Sigmoid colon (tissue), 7 donors: ENCODE data around the gene ANKS1A. TPM values are rescaled to one million over a fixed set of nuclear protein-coding genes. Genes with fewer than 3 reads are reported as not detected.
"Not testable (repeated sequence)": the region's sequence is repeated elsewhere in the genome, so short reads cannot be mapped to it uniquely, and the experiment has no call there.

ENCODE experiments used
- DNase-seq: peaks from one replicate; pipeline ENCODE4 v3.0.0-alpha.2; 2019
- H3K27ac ChIP-seq, 4 donors: fragments of 200-600 bp; sonication (generic); one replicate each; pipeline ENCODE4 v1.5.1; 2016 to 2019; ENCODE audit warnings: mild to moderate bottlenecking in 1 of 4
- H3K27me3 ChIP-seq, 3 donors: fragments of 200-600 bp; sonication (generic); one replicate each; pipeline ENCODE4 v1.5.1; 2019; ENCODE audit warnings: mild to moderate bottlenecking in 1 of 3
- H3K36me3 ChIP-seq, 4 donors: fragments of 200-600 bp; sonication (generic); one replicate each; pipeline ENCODE4 v1.5.1; 2016 to 2019
- H3K4me1 ChIP-seq, 4 donors: fragments of 200-600 bp; sonication (generic); one replicate each; pipeline ENCODE4 v1.5.1; 2017 to 2019
- H3K4me3 ChIP-seq, 4 donors: fragments of 200-600 bp; sonication (generic); one replicate each; pipeline ENCODE4 v1.5.1; 2017 to 2019; ENCODE audit warnings: mild to moderate bottlenecking in 2 of 4, moderate library complexity in 1 of 4
- H3K9me3 ChIP-seq, 4 donors: fragments of 200-600 bp in 3 of 4; sonication (generic) in 3 of 4; one replicate each; pipeline versions ENCODE4 v1.5.1 to v1.6.1; 2013 to 2019
- CTCF ChIP-seq, 4 experiments: fragments of 450-650 bp in 3 of 4; fragments of 200-600 bp in 1 of 4; IDR thresholded peaks; one replicate each; pipeline ENCODE4 v1.5.1; 2016 to 2019; ENCODE audit warnings: antibody characterized with exemption in 4 of 4, mild to moderate bottlenecking in 3 of 4, moderate library complexity in 2 of 4
- EP300 ChIP-seq, 4 donors: sonication (generic); formaldehyde crosslinking; IDR thresholded peaks; one replicate each; pipeline ENCODE4 v1.6.1; 2017; ENCODE audit warnings: antibody characterized with exemption in 4 of 4
- POLR2A ChIP-seq, 2 donors: fragments of 450-650 bp; IDR thresholded peaks; one replicate each; pipeline ENCODE4 v1.6.1; 2016; ENCODE audit warnings: antibody characterized with exemption in 2 of 2, mild to moderate bottlenecking in 2 of 2, moderate library complexity in 2 of 2
- POLR2AphosphoS5 ChIP-seq, 4 donors: sonication (generic); formaldehyde crosslinking; IDR thresholded peaks; one replicate each; pipeline ENCODE4 v1.6.1; 2017; ENCODE audit warnings: antibody characterized with exemption in 4 of 4
- WGBS, 2 donors: extraction: QIAGEN DNeasy Blood & Tissue Kit; methylation state at CpG; one replicate each; pipeline ENCODE4 v1.1.7; 2013; 5-methylcytosine and 5-hydroxymethylcytosine counted together
- intact Hi-C: fragments of 100-400 bp; cut with DNase I; formaldehyde crosslinking; loops from one replicate; pipeline ENCODE4 v1.15.1; 2023
- polyA plus RNA-seq, 3 donors: library from polyadenylated mRNA; stranded (reverse); fragments of 200-250 nt; gene quantifications; one replicate each; pipeline ENCODE4 v1.2.3, GENCODE V29; 2013
- total RNA-seq, 4 donors: library from RNA; depleted of rRNA; stranded (reverse); fragments of >200 nt; gene quantifications; one replicate each; pipeline ENCODE4 v1.1.0, GENCODE V29; 2016
- donor health status: healthy with polysubstance abuse.
- donor health status: Bipolar disorder and iron deficiency.
- donor health status: healthy.

Gene ANKS1A
- total and polyA plus RNA-seq, 7 donors: 9.0 to 60.1 (median 37.8) TPM

- no peaks in the 10 kb centered on the region for H3K4me1 ChIP-seq
- no peak for TF ChIP-seq CTCF (IDR thresholded peaks at IDR 0.05)
- peaks cover 0 to 100% (median 45%) of the 10 kb centered on the region in 4 donors for H3K36me3 ChIP-seq
- no peak overlapping the region for H3K27ac ChIP-seq
- H3K27me3 ChIP-seq: no peaks in the 10 kb centered on the region
- no peak overlapping the region for H3K4me3 ChIP-seq
- DNase-seq: no peak
- 87 to 92% methylated on average over 4 of the region's 4 CpGs for whole genome bisulfite sequencing, 2 donors
- intact Hi-C loops: no loop called here
- H3K9me3 ChIP-seq: no peaks in the 10 kb centered on the region
Measured at GRCh38 chr6:34875292-34876213, 13.5 kb upstream of the ANKS1A start.

GRCh38 chr6:34876472-34876871, 12.6 kb upstream of the ANKS1A start:
- H3K27me3 ChIP-seq: no peaks in the 10 kb centered on the region
- no peaks in the 10 kb centered on the region for H3K4me1 ChIP-seq
- H3K27ac ChIP-seq: no peak overlapping the region
- no peak for DNase-seq
- H3K9me3 ChIP-seq: no peaks in the 10 kb centered on the region
- TF ChIP-seq CTCF (IDR thresholded peaks at IDR 0.05): no peak
- no peak for TF ChIP-seq EP300 (IDR thresholded peaks at IDR 0.05)
- TF ChIP-seq POLR2AphosphoS5 (IDR thresholded peaks at IDR 0.05): no peak
- no peak for TF ChIP-seq POLR2A (IDR thresholded peaks at IDR 0.05)
- WGBS, 2 donors: 35 to 82% methylated on average over 3 of the region's 3 CpGs
- intact Hi-C loops: no loop called here
- H3K36me3 ChIP-seq: peaks cover 0 to 100% (median 36%) of the 10 kb centered on the region in 4 donors
- H3K4me3 ChIP-seq: no peak overlapping the region

- H3K27ac ChIP-seq: no peak overlapping the region
- no peaks in the 10 kb centered on the region for H3K9me3 ChIP-seq
- H3K27me3 ChIP-seq: no peaks in the 10 kb centered on the region
- intact Hi-C loops: no loop called here
- 64 to 88% methylated on average over 1 of the region's 1 CpG for WGBS, 2 donors
- DNase-seq: no peak
- peaks cover 0 to 98% (median 33%) of the 10 kb centered on the region in 4 donors for H3K36me3 ChIP-seq
- no peaks in the 10 kb centered on the region for H3K4me1 ChIP-seq
- H3K4me3 ChIP-seq: no peak overlapping the region
- TF ChIP-seq POLR2AphosphoS5 (IDR thresholded peaks at IDR 0.05) (no peak), EP300 (IDR thresholded peaks at IDR 0.05) (no peak), POLR2A (IDR thresholded peaks at IDR 0.05) (no peak), CTCF (IDR thresholded peaks at IDR 0.05) (no peak)
Measured at GRCh38 chr6:34877259-34877658, 11.8 kb upstream of the ANKS1A start.

GRCh38 chr6:34877869-34878485, 11.1 kb upstream of the ANKS1A start:
- Histone ChIP-seq H3K27ac (no peak overlapping the region), H3K36me3 (peaks cover 0 to 96% (median 27%) of the 10 kb centered on the region in 4 donors), H3K9me3 (no peaks in the 10 kb centered on the region), H3K4me3 (no peak overlapping the region), H3K4me1 (no peaks in the 10 kb centered on the region), H3K27me3 (no peaks in the 10 kb centered on the region)
- TF ChIP-seq POLR2AphosphoS5 (IDR thresholded peaks at IDR 0.05) (no peak), EP300 (IDR thresholded peaks at IDR 0.05) (no peak), POLR2A (IDR thresholded peaks at IDR 0.05) (no peak), CTCF (IDR thresholded peaks at IDR 0.05) (no peak)
- WGBS, 2 donors: 92 to 94% methylated on average over 5 of the region's 5 CpGs
- no peak for DNase-seq
- intact Hi-C loops: no loop called here

GRCh38 chr6:34884073-34884472, 5.0 kb upstream of the ANKS1A start:
- intact Hi-C loops, H3K4me3 ChIP-seq, H3K9me3 ChIP-seq, DNase-seq, H3K27ac ChIP-seq, H3K27me3 ChIP-seq: not testable (repeated sequence)
- 96 to 98% methylated on average over 1 of the region's 1 CpG for WGBS, 2 donors
- H3K4me1 ChIP-seq: peaks cover 0 to 23% (median 13%) of the 10 kb centered on the region in 4 donors
- H3K36me3 ChIP-seq: peaks cover 0 to 42% (median 12%) of the 10 kb centered on the region in 4 donors
